ENCODE measurements around the gene ZMIZ1.

ZMIZ1 gene

GRCh38 chr10:79068562-79069324 is at the start of gene ZMIZ1:
Gene ZMIZ1, plus strand, starts transcription at chr10:79068966. Its CDS starts 132,667 bp downstream, at chr10:79201633.
- DNase-seq, result peak; percentile 82

GRCh38 chr10:79019441-79020014 is 49.2 kb upstream of the ZMIZ1 start:
- no peak for DNase-seq

DNA sequence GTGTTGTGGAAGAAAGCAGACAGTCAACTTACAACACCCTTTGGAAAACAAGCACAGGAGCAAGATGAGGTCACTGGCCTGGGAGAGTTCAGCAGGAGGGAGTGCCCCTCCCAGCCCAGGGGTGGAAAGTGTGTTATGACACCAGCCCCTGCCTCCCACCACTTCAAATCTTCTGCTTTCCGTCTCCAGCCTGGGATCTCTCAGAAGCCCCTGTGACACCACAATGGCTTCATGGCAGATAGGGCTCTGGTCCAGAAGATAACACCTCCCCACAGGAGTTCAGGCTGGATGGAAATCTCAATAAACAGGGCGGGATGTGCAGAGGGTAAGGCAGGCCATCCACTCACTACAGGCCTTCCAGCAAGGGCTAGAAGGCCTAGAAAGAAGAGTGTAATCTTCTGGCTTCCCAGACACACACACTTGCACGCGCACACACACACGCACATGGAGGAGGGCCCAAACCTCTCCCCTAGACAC is 48.7 kb upstream of the ZMIZ1 start:
- DNase-seq, result no peak

DNA sequence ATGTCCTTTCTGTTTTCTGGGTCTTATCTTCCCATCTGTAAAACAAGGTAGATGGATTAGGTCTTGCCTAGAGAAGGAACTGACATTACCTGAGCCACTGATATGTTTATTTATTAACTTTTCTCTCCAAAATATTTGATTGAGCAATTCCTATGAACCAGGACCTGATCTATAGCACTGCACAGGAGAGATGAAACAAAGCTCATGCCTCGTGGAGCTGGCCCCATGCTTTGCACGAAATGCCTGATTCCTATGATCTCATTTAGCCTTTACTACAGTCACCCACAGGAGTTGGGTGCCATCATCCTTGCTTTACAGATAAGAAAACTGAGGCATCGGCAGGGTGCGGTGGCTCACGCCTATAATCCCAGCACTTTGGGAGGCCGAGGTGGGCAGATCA is 48.2 kb upstream of the ZMIZ1 start:
- no peak for DNase-seq

- DNase-seq, result no peak
These were observed 47.3 kb upstream of the ZMIZ1 start for GRCh38 chr10:79021331-79021907.

DNA sequence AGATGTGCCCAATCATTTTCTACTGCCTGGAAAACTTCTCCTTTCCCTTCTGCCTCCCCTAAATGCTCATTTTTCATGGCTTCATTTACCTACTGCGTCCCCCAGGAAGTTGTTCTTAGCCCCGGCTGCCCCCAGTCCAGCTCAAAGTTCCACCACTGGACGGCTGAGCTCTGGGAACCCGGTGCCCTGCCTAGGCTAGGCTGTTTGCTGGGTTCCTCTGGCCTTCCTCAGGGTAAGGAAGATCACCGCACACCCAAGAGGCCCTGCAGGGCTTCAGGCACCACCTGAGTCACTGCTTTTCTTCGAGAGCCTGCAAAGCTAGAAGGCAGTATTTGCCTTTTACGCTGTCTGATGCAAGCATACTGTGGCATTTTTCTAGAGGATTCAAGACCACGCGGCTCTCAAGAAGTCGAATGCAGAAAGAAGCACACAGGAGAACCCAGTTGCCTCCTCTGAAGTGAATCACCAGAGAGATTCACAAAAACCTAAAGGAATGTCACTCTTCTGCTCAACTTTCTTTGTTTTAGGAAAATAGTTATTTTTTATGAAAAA is 46.7 kb upstream of the ZMIZ1 start:
- no peak for DNase-seq

GRCh38 chr10:79022565-79023230 is 46.1 kb upstream of the ZMIZ1 start:
- peak; percentile 5 for DNase-seq

GRCh38 chr10:79023240-79024162 is 45.3 kb upstream of the ZMIZ1 start:
- no peak for DNase-seq

- DNase-seq, result no peak
These were observed 44.5 kb upstream of the ZMIZ1 start for GRCh38 chr10:79024296-79024695.

DNA sequence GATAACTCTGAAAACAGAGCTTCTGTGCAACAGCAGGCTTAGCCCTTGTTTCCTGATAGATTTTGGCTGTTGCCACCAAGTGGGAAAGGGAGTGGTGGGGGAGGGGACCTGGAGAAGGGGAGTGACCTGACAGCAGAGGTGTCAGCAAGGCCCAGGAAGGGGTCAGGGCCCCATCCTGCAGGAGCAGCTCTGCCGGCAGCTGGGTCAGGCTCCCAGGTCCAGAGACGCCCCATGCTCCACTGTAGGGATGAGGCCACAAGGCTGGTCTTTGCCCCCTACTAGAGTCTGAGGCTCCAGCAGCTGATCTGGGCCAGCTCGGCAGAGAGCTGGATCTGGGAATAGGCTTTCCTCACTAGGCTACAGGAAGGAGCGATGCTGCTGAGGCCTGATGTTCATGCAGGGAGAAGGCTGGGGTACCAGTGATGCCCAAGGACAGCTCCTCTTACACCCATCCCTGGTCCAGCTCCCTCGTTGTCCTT is 44.0 kb upstream of the ZMIZ1 start:
- DNase-seq, result no peak

DNA sequence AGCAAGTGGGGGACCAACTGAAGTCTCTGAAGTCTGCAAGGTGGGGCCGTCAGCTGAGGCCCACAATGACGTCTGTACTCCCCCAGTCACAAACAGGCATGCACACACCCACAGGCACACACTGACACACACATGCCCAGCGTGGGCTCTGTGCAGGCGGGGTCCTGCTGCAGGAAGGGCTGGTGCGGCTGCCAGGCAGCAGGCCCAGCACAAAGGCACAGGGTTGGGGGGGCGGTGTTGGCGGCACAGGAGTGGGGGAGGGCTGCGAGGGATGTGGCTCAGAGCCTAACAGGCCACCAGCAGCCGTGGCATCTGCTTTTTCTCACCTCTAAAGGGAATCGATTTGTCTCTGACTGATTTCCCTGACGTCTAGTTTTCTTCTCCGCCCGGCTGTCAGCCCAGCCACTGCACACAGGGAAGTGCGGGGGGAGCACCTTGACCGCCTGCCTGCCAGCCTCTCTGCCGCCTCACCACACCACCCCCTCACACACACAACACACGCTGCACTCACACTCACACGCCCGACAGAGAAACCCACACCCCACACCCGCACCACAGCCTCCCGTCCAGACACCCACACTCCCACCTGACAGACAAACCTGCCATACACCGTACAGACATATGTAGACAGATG is 43.5 kb upstream of the ZMIZ1 start:
- DNase-seq, result no peak

DNA sequence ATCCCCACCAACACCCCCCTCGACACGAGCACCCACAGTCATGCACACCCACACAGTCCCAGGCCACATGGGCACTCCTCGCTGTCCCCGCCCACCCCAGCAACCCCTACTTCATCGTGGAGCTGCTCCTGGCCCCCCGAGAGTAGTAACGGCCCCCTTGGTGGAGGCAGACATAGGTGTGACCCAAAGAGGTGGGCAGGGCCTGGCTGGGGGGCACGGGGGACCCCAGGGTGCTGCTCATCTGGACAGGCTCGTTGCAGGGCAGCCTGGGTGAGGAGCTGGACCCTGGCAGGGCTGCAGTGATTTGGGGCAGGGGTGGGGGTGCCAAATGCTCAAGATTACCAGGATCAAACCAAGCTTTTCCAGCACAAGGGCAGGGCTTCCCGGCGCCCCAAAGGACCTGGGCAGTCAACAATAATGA is 42.4 kb upstream of the ZMIZ1 start:
- DNase-seq, result no peak

DNA sequence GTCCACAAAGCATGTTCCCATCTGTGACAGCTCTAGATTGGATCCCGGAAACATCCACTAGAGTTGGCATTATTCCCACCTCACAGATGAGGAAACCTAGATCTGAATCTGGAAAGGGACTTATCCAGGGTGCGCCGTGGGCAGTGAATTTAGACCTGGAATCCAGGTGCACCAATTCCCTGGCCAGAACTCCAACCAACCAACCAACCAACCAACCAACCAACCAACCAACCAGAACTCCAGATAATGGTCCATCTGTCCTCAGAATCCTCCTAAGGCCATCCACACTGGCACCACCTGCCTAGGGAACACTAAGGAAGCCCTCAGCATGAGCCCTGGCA is 42.0 kb upstream of the ZMIZ1 start:
- DNase-seq, result no peak

- no peak for DNase-seq
These were observed 41.4 kb upstream of the ZMIZ1 start for GRCh38 chr10:79027147-79028055.

DNA sequence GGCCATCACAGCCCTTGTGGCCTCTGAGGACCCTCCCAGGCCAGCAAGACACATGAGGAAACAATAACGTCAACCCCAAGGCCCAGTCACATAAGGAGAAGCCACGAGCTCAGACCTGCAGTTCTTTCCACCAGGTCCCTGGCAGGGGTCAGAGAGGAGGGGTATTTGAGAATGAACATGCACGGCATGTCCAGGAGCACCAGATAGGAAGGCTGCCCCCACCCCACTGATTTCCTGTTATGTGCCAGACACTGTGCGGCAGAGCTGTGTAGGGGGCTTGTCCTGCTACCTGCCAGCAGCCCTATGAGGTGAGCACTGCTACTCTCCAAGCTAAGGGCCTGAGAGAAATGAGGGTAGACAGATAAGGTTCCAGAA is 40.7 kb upstream of the ZMIZ1 start:
- DNase-seq, result no peak

DNA sequence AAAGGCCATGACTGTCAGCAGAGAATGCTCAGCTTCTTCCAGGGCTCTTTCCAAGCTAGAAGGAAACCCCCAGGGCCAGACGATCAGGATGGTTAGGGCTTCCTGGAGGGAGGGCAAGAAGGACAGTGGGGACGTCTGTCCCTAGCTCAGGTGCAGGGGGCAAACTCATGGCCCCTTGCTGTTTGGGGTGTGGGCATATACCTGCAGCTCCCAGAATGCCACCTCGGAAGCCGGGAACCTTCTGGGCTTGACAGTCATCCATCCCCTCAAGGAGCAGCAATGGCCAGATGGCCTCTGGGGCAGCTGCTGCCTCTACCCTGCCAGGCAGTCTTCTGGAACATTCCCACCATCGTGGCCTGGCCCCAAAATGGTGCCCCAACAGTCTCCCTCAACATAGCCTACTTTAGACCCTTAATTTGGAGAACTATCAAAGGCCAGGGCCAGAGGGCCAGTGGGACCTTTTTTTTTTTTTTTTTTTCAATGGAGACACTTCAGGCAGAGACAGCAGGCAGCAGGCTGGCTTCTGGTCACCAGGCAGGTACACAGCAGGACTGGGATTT is 40.2 kb upstream of the ZMIZ1 start:
- DNase-seq, result no peak

GRCh38 chr10:79029478-79030390 is 39.0 kb upstream of the ZMIZ1 start:
- no peak for DNase-seq

GRCh38 chr10:79030705-79031104 is 38.1 kb upstream of the ZMIZ1 start:
- no peak for DNase-seq

DNA sequence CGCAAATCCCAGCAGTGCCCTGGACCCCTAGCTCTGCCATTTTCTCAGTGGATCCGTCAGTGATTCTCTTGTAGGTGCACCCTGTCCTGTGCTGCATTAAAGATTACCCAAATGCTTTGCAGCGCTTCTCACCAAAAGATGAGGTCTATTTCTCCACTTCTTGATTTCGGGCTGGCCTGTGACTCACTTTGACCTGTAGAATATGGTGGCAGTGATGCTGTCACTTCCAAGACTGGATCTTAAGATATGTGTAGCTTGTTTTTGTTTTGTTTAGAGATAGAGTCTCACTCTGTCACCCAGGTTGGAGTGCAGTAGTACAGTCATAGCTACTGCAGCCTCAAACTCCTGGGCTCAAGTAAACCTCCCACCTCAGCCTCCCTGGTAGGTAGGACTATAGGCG is 37.0 kb upstream of the ZMIZ1 start:
- DNase-seq, result no peak

All from activated CD4-positive, alpha-beta T cell treated with anti-CD3 and anti-CD28 coated beads, Interleukin-2, amount 50 U/mL, for 16 hours (primary cell).